ENCODE results near the gene STAG2. TPM values are rescaled to one million over a fixed set of nuclear protein-coding genes. Genes with fewer than 3 reads are reported as not detected.

The STAG2 gene
- total RNA-seq, 4 donors from 2014 or later = 71.4 to 93.0 (median 80.7) TPM

GRCh38 chrX:124015721-124016120 is 54.2 kb downstream of the STAG2 start:
- Histone ChIP-seq H3K4me1 (peaks cover 0 to 8% (median 0%) of the 10 kb centered on the region in 4 donors), H3K9me3 (no peaks in the 10 kb centered on the region), H3K4me3 (no peak overlapping the region), H3K27me3 (no peaks in the 10 kb centered on the region), H3K27ac (no peak overlapping the region), H3K36me3 (no peaks in the 10 kb centered on the region)
- TF ChIP-seq EP300 (IDR thresholded peaks at IDR 0.05) = no peak
- no peak for DNase-seq (ENCODE audit: low spot score in 2 of 2)
- WGBS, 2 donors = 90 to 93% methylated on average over 1 of the region's 1 CpG

- H3K9me3 ChIP-seq = no peaks in the 10 kb centered on the region
- peaks cover 0 to 8% (median 0%) of the 10 kb centered on the region in 4 donors for H3K4me1 ChIP-seq
- no peak overlapping the region for H3K4me3 ChIP-seq
- H3K27me3 ChIP-seq = no peaks in the 10 kb centered on the region
- WGBS, 2 donors = 92 to 100% methylated on average over 1 of the region's 1 CpG
- no peaks in the 10 kb centered on the region for H3K36me3 ChIP-seq
- no peak overlapping the region for H3K27ac ChIP-seq
- TF ChIP-seq CTCF (IDR thresholded peaks at IDR 0.05) = no peak
- no peak for TF ChIP-seq POLR2A (IDR thresholded peaks at IDR 0.05)
- TF ChIP-seq EP300 (IDR thresholded peaks at IDR 0.05) = no peak
- no peak for DNase-seq (ENCODE audit: low spot score in 2 of 2)
Observed at GRCh38 chrX:124016825-124017224, 55.3 kb downstream of the STAG2 start.

- no peak overlapping the region for H3K4me3 ChIP-seq
- DNase-seq (ENCODE audit: low spot score in 2 of 2) = no peak
- TF ChIP-seq EP300 (IDR thresholded peaks at IDR 0.05) (no peak), POLR2A (IDR thresholded peaks at IDR 0.05) (no peak), CTCF (IDR thresholded peaks at IDR 0.05) (no peak)
- no peaks in the 10 kb centered on the region for H3K9me3 ChIP-seq
- no peaks in the 10 kb centered on the region for H3K36me3 ChIP-seq
- 47 to 68% methylated on average over 1 of the region's 1 CpG for WGBS, 2 donors
- H3K4me1 ChIP-seq = peaks cover 0 to 12% (median 0%) of the 10 kb centered on the region in 4 donors
- no peak overlapping the region for H3K27ac ChIP-seq
- H3K27me3 ChIP-seq = no peaks in the 10 kb centered on the region
Observed at GRCh38 chrX:124018023-124018422, 56.5 kb downstream of the STAG2 start.

- peaks cover 0 to 4% (median 0%) of the 10 kb centered on the region in 4 donors for H3K4me1 ChIP-seq
- no peak for DNase-seq (ENCODE audit: low spot score in 2 of 2)
- H3K4me3 ChIP-seq = no peak overlapping the region
- no peaks in the 10 kb centered on the region for H3K27me3 ChIP-seq
- 40 to 42% methylated on average over 3 of the region's 3 CpGs for WGBS, 2 donors
- TF ChIP-seq CTCF (IDR thresholded peaks at IDR 0.05) = no peak
- TF ChIP-seq POLR2A (IDR thresholded peaks at IDR 0.05) = no peak
- no peak for TF ChIP-seq EP300 (IDR thresholded peaks at IDR 0.05)
- H3K27ac ChIP-seq = no peak overlapping the region
- H3K36me3 ChIP-seq = no peaks in the 10 kb centered on the region
- H3K9me3 ChIP-seq = no peaks in the 10 kb centered on the region
Observed at GRCh38 chrX:124023838-124024238, 62.3 kb downstream of the STAG2 start.

GRCh38 chrX:124026529-124026928 is 65.0 kb downstream of the STAG2 start:
- TF ChIP-seq POLR2A (IDR thresholded peaks at IDR 0.05) = no peak
- no peak for TF ChIP-seq EP300 (IDR thresholded peaks at IDR 0.05)
- H3K4me1 ChIP-seq = peaks cover 0 to 13% (median 0%) of the 10 kb centered on the region in 4 donors
- no peak for DNase-seq (ENCODE audit: low spot score in 2 of 2)
- WGBS, 2 donors = 91 to 100% methylated on average over 1 of the region's 1 CpG
- no peaks in the 10 kb centered on the region for H3K27me3 ChIP-seq
- H3K36me3 ChIP-seq = no peaks in the 10 kb centered on the region
- no peaks in the 10 kb centered on the region for H3K9me3 ChIP-seq
- H3K27ac ChIP-seq = no peak overlapping the region
- no peak overlapping the region for H3K4me3 ChIP-seq

DNA sequence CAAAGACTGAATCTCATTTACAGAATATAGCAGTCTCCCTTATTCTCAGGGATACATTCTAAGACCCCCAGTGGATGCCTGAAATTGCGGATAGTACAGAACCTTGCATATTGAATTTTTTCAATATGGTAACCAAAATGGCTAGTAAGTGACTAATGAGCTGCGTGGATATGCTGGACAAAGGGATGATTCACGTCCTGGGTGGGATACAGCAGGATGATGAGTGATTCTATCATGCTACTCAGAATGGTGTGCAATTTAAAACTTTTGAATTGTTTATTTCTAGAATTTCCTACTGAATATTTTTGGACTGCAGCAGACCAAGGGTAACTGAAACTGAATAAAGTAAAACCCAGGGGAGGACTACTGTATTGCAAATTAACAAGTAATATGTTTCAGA is 66.7 kb downstream of the STAG2 start:
- no peak overlapping the region for H3K27ac ChIP-seq
- no peak overlapping the region for H3K4me3 ChIP-seq
- 71 to 89% methylated on average over 3 of the region's 3 CpGs for WGBS, 2 donors
- DNase-seq (ENCODE audit: low spot score in 2 of 2) = no peak
- H3K4me1 ChIP-seq = peaks cover 0 to 9% (median 0%) of the 10 kb centered on the region in 4 donors
- no peaks in the 10 kb centered on the region for H3K9me3 ChIP-seq
- no peak for TF ChIP-seq CTCF (IDR thresholded peaks at IDR 0.05)
- no peak for TF ChIP-seq POLR2A (IDR thresholded peaks at IDR 0.05)
- no peak for TF ChIP-seq EP300 (IDR thresholded peaks at IDR 0.05)
- H3K36me3 ChIP-seq = no peaks in the 10 kb centered on the region
- no peaks in the 10 kb centered on the region for H3K27me3 ChIP-seq
